Mononuclear cell (primary cell): ENCODE measurements around the gene ANK3. TPM values are rescaled to one million over a fixed set of nuclear protein-coding genes. Genes with fewer than 3 reads are reported as not detected.

Experiments
- H3K27me3 ChIP-seq: 2 replicates; pipeline ENCODE4 v1.6.0; 2011; ENCODE audit warnings: low read length, control low read depth; ENCODE audit not compliant: insufficient read depth
- H3K4me1 ChIP-seq: 2 replicates; pipeline ENCODE4 v1.5.1; 2011; ENCODE audit warnings: mild to moderate bottlenecking, low read length, control low read depth; ENCODE audit not compliant: insufficient read depth
- H3K4me3 ChIP-seq: 2 replicates; pipeline ENCODE4 v1.5.1; 2011; ENCODE audit warnings: mild to moderate bottlenecking, low read length, moderate library complexity
- H3K9me3 ChIP-seq: 2 replicates; pipeline ENCODE4 v1.5.1; 2011; ENCODE audit warnings: low read depth, mild to moderate bottlenecking, control low read depth, low read length
- total RNA-seq: library from RNA; depleted of rRNA; stranded (reverse); fragments of >200 nt; gene quantifications from one replicate; pipeline ENCODE4 v1.2.3, GENCODE V29; 2012

Gene ANK3
- total RNA-seq, 1 donor: 73.0 TPM

DNA sequence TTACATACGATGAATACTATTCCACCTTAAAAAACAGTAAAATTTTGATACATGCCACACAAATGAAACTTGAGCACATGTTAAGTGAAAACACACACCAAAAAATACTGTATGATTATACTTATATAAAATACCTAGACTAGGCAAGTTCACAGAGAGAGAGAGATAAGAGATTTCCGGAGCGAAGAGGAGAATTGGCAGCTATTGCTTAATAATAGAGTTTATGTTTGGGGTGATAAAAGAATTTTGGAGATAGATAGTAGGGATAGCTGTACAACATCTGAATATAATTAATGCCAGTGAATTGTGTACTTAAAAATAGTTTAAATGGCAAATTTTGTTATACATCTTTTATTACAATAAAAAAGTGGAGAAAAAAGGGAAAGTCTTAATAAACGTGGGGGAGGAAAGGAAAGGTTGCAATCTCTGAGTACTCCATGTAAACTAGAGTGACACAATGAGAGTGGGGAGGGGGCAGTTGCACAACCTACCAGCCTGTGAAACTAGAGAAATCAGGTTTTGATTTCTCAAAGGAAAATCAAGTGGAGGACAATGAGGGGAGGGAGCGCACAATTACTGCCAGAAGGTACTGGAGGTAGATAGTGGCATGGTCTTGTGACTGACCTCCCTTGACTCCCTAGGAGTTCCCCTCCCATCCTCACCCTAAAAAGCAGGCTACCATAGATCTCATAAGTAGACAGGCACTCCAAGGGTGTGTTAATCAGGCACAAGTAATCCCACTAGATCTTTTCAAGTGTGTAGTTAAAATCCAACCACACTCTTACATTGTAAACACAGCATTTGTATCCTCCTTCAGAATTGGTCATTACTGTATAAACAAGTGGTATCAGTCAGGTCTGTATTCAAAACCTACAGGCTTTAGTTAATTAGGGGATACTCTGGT, 31.6 kb upstream of the ANK3 start:
- no peak overlapping the region for H3K4me3 ChIP-seq
- H3K4me1 ChIP-seq: no peaks in the 10 kb centered on the region
- no peaks in the 10 kb centered on the region for H3K27me3 ChIP-seq
- no peaks in the 10 kb centered on the region for H3K9me3 ChIP-seq

DNA sequence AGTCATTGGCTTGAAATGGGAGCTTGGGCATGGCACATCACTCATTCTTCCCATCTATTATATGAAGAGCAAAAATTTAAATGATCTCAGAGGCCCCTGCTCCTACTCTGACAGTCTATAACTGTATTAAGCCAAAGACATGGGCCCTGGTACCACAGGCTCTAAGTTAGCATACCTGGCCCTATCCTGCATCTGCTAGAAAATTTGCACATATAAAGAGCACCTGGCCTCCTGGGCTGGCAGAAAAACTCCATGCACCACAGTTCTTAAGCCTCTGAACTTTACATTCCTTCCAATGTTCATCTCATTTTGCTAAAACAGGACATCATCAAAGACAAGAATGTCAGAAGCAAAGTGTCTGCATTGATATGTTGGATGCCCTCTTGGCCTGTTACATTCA, 29.6 kb upstream of the ANK3 start:
- H3K4me3 ChIP-seq: no peak overlapping the region
- H3K9me3 ChIP-seq: no peaks in the 10 kb centered on the region
- no peaks in the 10 kb centered on the region for H3K4me1 ChIP-seq
- H3K27me3 ChIP-seq: no peaks in the 10 kb centered on the region

GRCh38 chr10:60417901-60418300, 28.2 kb upstream of the ANK3 start:
- Histone ChIP-seq H3K9me3 (no peaks in the 10 kb centered on the region), H3K4me3 (no peak overlapping the region), H3K4me1 (no peaks in the 10 kb centered on the region), H3K27me3 (no peaks in the 10 kb centered on the region)

GRCh38 chr10:60417024-60417423, 27.3 kb upstream of the ANK3 start:
- H3K9me3 ChIP-seq: no peaks in the 10 kb centered on the region

DNA sequence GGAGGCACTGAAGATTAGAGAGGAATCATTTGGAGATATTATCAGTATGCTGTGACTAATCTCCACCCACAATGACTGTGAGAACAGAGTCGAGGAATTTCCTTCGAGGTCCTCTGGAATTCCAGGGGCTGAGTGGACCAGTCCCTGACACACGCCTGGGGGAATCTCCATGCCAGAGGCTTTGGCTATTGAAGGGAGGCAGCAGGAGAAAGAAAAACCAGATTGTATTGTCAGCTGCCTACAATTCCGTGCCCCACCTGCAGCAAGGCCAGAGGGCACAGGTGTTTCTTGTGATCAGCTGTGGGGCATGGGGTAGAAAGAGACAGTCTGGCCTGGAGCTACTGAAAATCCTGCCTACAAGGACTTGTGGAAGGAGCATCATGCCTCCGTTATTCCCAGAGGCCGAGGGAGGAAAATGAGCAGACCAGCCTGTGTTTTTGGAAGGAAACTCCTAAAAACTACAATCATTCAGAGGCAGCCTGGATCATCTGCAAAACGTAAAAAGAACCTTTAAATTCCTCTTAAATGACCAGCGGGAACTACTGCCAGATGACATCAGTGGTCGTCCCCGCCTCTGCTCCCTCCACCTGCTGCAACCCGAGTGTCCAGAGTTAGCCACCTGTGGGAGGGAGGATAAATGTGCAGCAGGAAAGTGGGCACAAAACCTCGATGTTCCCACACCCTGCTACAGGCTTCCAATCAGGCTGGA, 25.4 kb upstream of the ANK3 start:
- Histone ChIP-seq H3K4me3 (no peak overlapping the region), H3K4me1 (no peaks in the 10 kb centered on the region), H3K27me3 (no peaks in the 10 kb centered on the region), H3K9me3 (no peaks in the 10 kb centered on the region)

More at GRCh38 chr10:60417024-60417423, 27.3 kb upstream of the ANK3 start:
- Histone ChIP-seq H3K27me3 (no peaks in the 10 kb centered on the region), H3K4me1 (no peaks in the 10 kb centered on the region), H3K4me3 (no peak overlapping the region)

- Histone ChIP-seq H3K4me3 (no peak overlapping the region), H3K9me3 (no peaks in the 10 kb centered on the region), H3K4me1 (no peaks in the 10 kb centered on the region)
Measured at GRCh38 chr10:60414111-60414510, 24.4 kb upstream of the ANK3 start.

DNA sequence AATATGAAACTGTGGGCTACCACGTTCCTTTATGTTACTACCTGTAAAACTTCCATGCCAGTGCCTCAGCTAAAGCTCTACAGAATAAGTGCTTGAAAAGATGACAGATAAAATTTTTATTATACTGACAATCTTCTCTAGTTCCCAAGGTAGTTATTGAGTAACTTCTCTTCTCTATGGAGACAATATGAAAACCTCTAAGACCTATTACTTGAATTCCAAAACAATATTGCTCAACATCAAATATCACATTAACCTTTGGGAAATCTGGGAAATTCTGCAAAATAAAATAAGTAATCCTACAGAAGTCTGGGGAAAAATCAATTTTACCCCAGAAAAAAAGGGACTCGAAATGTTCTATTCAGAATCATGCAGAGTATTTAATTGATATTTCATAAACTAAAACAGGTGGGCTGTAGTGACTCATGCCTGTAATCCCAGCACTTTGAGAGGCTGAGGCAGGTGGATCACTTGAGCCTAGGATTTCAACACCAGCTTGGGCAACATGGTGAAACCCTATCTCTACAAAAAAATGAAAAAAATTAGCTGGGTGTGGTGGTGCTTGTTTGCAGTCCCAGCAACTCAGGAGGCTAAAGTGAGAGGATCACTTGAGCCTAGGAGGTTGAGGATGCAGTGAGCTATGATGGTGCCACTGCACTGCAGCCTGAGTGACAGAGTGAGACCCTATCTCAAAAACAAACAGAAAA, 23.8 kb upstream of the ANK3 start:
- no peak overlapping the region for H3K4me3 ChIP-seq
- H3K27me3 ChIP-seq: no peaks in the 10 kb centered on the region
- no peaks in the 10 kb centered on the region for H3K4me1 ChIP-seq
- H3K9me3 ChIP-seq: no peaks in the 10 kb centered on the region

More at GRCh38 chr10:60414111-60414510, 24.4 kb upstream of the ANK3 start:
- H3K27me3 ChIP-seq: no peaks in the 10 kb centered on the region

GRCh38 chr10:60410970-60411369, 21.3 kb upstream of the ANK3 start:
- no peaks in the 10 kb centered on the region for H3K27me3 ChIP-seq
- H3K4me1 ChIP-seq: no peaks in the 10 kb centered on the region
- H3K9me3 ChIP-seq: no peaks in the 10 kb centered on the region
- no peak overlapping the region for H3K4me3 ChIP-seq

DNA sequence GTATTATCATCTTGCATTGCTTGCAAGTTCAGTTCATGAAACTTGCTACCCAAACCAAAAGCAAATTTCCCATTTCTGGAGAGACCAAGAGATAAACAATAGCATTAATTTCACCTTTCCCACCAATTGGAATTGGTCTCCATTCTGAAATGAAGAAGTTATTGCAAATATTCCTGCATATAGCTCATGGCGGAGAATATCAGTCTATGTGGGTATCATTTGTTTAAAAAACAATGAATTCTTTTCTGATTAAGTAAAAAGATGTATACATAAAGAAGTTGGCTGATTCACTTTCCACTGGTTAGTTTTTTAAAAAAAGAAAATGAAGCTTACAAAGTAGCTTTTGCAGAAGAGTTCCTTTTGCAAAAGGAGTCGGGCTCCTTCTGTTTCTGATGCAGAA, 19.5 kb upstream of the ANK3 start:
- no peaks in the 10 kb centered on the region for H3K27me3 ChIP-seq
- no peaks in the 10 kb centered on the region for H3K4me1 ChIP-seq
- no peak overlapping the region for H3K4me3 ChIP-seq
- no peaks in the 10 kb centered on the region for H3K9me3 ChIP-seq

- Histone ChIP-seq H3K9me3 (no peaks in the 10 kb centered on the region), H3K4me3 (no peak overlapping the region), H3K4me1 (no peaks in the 10 kb centered on the region), H3K27me3 (no peaks in the 10 kb centered on the region)
Measured at GRCh38 chr10:60406182-60406581, 16.5 kb upstream of the ANK3 start.

DNA sequence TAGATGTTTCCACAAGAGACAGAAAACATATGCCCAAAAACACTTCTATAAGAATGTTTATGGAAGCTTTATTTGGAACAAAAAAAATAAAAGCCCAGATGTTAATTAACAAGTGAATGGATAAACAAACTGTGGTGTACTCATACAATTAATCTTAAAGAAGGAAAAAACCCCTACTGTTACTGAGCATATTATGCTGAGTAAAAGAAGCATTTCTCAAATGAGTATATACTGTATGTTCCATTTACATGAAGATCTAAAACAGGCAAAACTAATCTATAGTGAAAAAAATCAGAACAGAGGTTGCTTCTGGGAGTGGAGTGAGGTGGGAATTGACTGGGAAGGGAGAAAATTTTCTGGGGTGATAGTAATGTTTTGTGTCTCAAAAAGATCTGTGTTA, 15.5 kb upstream of the ANK3 start:
- no peaks in the 10 kb centered on the region for H3K4me1 ChIP-seq
- H3K9me3 ChIP-seq: no peaks in the 10 kb centered on the region
- no peak overlapping the region for H3K4me3 ChIP-seq
- H3K27me3 ChIP-seq: no peaks in the 10 kb centered on the region

DNA sequence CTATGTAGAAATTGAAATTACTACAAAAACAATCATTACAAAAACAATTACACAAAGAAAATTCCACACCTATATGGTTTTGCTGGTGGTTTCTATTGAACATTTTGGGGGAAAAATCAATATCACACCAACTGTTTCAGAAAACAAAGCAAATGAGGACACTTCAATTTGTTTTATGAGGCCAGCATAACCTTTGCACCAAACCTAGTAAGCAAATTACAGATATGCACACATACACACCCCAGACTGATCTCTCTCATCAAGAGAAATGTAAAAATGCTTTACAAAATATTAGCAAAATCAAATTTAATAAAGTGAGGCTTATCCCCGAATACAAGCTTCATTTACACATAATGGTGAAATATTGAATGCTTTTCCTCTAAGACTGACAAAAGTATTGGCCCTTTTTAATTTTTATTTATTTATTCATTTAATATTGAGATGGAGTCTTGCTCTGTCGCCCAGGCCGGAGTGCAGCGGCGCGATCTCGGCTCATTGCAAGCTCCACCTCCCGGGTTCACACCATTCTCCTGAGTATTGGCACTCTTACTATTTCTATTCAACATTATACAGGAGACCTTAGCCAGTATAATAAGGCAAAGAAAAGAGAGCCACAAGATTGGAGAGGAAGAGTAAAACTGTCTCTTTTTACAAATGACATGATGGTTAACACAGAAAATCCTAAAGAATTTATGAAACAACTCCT, 13.6 kb upstream of the ANK3 start:
- Histone ChIP-seq H3K9me3 (no peaks in the 10 kb centered on the region), H3K4me3 (no peak overlapping the region), H3K4me1 (no peaks in the 10 kb centered on the region), H3K27me3 (no peaks in the 10 kb centered on the region)

DNA sequence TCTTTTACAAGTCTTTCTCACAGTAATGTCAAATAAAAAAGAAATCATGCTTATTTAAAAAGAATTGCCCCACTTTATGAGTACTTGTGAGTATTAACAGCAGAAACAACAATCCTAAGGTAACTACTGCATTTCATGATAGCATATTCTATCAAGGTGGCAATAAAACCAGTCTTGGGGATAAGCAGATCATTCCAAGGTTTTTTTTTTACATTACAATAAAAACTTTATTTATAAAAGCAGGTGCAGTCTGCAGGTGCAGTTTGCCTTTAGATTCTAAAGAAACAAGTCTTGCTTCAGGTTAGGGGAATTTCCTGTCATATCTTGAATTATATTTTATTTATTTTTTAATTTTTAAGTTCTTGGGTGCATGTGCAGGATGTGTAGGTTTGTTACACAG, 10.7 kb upstream of the ANK3 start:
- no peaks in the 10 kb centered on the region for H3K4me1 ChIP-seq

GRCh38 chr10:60399328-60399727, 9.7 kb upstream of the ANK3 start:
- Histone ChIP-seq H3K4me3 (no peak overlapping the region), H3K4me1 (no peaks in the 10 kb centered on the region)

More for the DNA sequence above, 10.7 kb upstream of the ANK3 start:
- no peaks in the 10 kb centered on the region for H3K27me3 ChIP-seq
- H3K4me3 ChIP-seq: no peak overlapping the region
- no peaks in the 10 kb centered on the region for H3K9me3 ChIP-seq

DNA sequence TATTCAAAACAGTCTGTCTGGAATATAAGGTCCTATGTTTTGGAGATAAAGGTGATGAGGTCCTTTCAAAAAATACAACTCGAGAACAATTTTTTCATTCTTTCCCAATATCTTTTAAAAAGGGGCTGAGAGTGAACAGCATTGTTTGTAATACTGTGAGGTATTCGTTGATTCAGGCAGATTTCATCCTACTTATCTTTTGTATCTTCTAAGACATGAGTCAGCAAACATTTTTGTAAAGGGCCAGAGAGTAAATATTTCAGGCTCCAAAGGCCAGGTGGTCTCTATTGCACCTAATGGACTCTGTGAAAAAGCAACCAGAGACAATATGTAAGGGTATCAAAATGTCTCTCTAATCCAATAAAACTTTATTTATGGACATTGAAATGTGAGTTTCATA, 8.1 kb upstream of the ANK3 start:
- no peak overlapping the region for H3K4me3 ChIP-seq
- no peaks in the 10 kb centered on the region for H3K4me1 ChIP-seq
- no peaks in the 10 kb centered on the region for H3K9me3 ChIP-seq
- H3K27me3 ChIP-seq: no peaks in the 10 kb centered on the region

More at GRCh38 chr10:60399328-60399727, 9.7 kb upstream of the ANK3 start:
- no peaks in the 10 kb centered on the region for H3K27me3 ChIP-seq
- no peaks in the 10 kb centered on the region for H3K9me3 ChIP-seq
